OCI-LY3 (cell line): ENCODE results near the gene TRMT61A.

Source experiments
- CTCF ChIP-seq: fragments of 200-600, 300-600 bp; sonication (generic); IDR thresholded peaks from 2 replicates; pipeline ENCODE4 v1.5.1; 2014; ENCODE audit warnings: antibody characterized with exemption, low read length, low read depth
- EZH2phosphoT487 ChIP-seq: fragments of 200-600 bp; shearing (Covaris generic); IDR thresholded peaks from 2 replicates; pipeline ENCODE4 v1.6.1; 2018; ENCODE audit warnings: antibody characterized with exemption, mixed run types, low read depth

DNA sequence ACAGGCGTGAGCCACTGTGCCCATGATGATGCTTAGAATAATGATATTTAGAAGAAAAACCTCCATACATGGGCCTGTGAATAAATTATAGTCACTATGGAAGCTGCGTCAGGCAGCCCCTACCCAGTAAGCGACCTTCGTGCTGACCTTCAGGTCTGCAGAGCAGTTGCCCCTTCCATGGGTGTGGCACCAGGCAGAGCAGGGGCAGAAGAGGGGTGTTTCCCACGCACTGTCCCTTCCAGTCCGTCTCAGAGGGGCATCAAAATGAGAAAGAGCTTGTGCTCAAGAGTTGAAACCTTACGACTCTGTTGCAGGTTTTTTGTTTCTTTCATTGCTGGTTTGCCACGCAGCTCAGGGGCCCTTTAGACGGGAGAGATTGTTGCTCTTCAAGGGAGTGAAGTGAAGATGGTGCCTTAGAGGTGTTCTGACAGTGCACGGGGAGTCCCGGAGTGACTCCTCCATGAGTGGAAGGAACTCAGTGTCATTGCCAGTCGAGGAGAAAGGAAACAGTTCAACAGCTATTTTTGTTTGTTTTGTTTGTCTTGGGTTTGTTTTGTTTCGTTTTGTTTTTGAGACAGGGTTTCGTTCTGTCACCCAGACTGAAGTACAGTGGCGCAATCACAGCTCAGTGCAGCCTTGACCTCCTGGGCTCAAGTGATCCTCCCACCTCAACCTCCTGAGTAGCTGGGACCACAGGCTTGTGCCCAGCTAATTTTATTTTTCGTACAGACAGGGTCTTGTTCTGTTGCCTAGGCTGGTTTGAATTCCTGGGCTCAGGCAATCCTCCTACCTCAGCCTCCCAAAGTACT is 20.3 kb upstream of the TRMT61A start:
- no peak for TF ChIP-seq CTCF
- no peak for TF ChIP-seq EZH2phosphoT487
